GM12878 (cell line): ENCODE results near the gene CBY3. TPM values are rescaled to one million over a fixed set of nuclear protein-coding genes. Genes with fewer than 3 reads are reported as not detected.

ENCODE experiments used
- CHD4 ChIP-seq: fragments of 200-600 bp; sonication (generic); IDR thresholded peaks from 2 replicates; pipeline ENCODE4 v1.6.1; 2016; ENCODE audit warnings: mild to moderate bottlenecking
- CTCF ChIP-seq, 3 experiments: IDR thresholded peaks in 2 of 3; conservative IDR thresholded peaks in 1 of 3; 2 replicates each; pipeline ENCODE4 v1.5.1; 2011; ENCODE audit warnings: low read depth in 3 of 3, low read length in 3 of 3, mild to moderate bottlenecking in 3 of 3, control low read depth in 2 of 3, moderate library complexity in 2 of 3, inconsistent platforms in 1 of 3, mixed read lengths in 1 of 3; ENCODE audit not compliant: control insufficient read depth in 2 of 3, insufficient read depth in 1 of 3; ENCODE audit errors: extremely low read depth in 1 of 3
- CUX1 ChIP-seq: IDR thresholded peaks from 2 replicates; pipeline ENCODE4 v1.6.1; 2012; ENCODE audit warnings: improper control_type of control experiment, low read depth, low read length; ENCODE audit not compliant: insufficient replicate concordance
- EP300 ChIP-seq, 2 experiments: fragments of 150-350 bp in 1 of 2; IDR thresholded peaks; 2 replicates each; pipeline ENCODE4 v1.6.1; 2011 to 2012; ENCODE audit warnings: low read depth in 2 of 2, low read length in 2 of 2, borderline replicate concordance in 1 of 2, improper control_type of control experiment in 1 of 2, inconsistent platforms in 1 of 2; ENCODE audit not compliant: control insufficient read depth in 1 of 2
- GATAD2B ChIP-seq: fragments of 450-650 bp; conservative IDR thresholded peaks from 2 replicates; pipeline ENCODE4 v1.6.1; 2017; ENCODE audit warnings: low read depth, mild to moderate bottlenecking, moderate library complexity
- IKZF2 ChIP-seq, 2 experiments: fragments of 450-650 bp; IDR thresholded peaks; 2 replicates each; pipeline ENCODE4 v1.6.1; 2017; ENCODE audit warnings: mild to moderate bottlenecking in 2 of 2, moderate library complexity in 2 of 2
- MXI1 ChIP-seq: fragments of 150-350 bp; IDR thresholded peaks from 2 replicates; pipeline ENCODE4 v1.6.1; 2011; ENCODE audit warnings: low read depth, mild to moderate bottlenecking, inconsistent platforms, low read length, improper control_type of control experiment
- MYB ChIP-seq: fragments of 150-350 bp; IDR thresholded peaks from 2 replicates; pipeline ENCODE4 v1.6.1; 2014; ENCODE audit warnings: mild to moderate bottlenecking, low read depth, low read length, borderline replicate concordance
- NR2C1 ChIP-seq: fragments of 450-650 bp; IDR thresholded peaks from 2 replicates; pipeline ENCODE4 v1.6.1; 2017; ENCODE audit warnings: antibody characterized with exemption, mild to moderate bottlenecking, moderate library complexity
- NRF1 ChIP-seq: conservative IDR thresholded peaks from 2 replicates; pipeline ENCODE4 v1.6.1; 2011; ENCODE audit warnings: mild to moderate bottlenecking, low read depth, low read length, improper control_type of control experiment
- RCOR1 ChIP-seq: conservative IDR thresholded peaks from 2 replicates; pipeline ENCODE4 v1.6.1; 2012; ENCODE audit warnings: low read depth, low read length, improper control_type of control experiment
- RELA ChIP-seq: fragments of 450-650 bp; IDR thresholded peaks from 2 replicates; pipeline ENCODE4 v1.8.0; 2014; ENCODE audit warnings: borderline replicate concordance; ENCODE audit not compliant: partially characterized antibody
- SREBF1 ChIP-seq: IDR thresholded peaks from 2 replicates; pipeline ENCODE4 v1.6.1; 2012; ENCODE audit warnings: mild to moderate bottlenecking, low read length
- ZBTB33 ChIP-seq: fragments of 450-650 bp; IDR thresholded peaks from 2 replicates; pipeline ENCODE4 v1.6.1; 2017; ENCODE audit warnings: mild to moderate bottlenecking
- ZNF207 ChIP-seq: fragments of 450-650 bp; IDR thresholded peaks from 2 replicates; pipeline ENCODE4 v1.6.1; 2014; ENCODE audit warnings: antibody characterized with exemption, mild to moderate bottlenecking, borderline replicate concordance
- polyA plus RNA-seq, 11 experiments: library from polyadenylated mRNA; depleted of rRNA in 4 of 11; unstranded in 6 of 11; stranded (reverse) in 5 of 11; fragments of >200 nt; fragmentation: Nextera tagmentation in 4 of 11; fragmentation: Illumina TruSeq in 1 of 11; extraction: Ambion mirVana in 4 of 11; extraction: Trizol in 1 of 11; gene quantifications; 1 replicate in 1 of 11; 2 replicates in 10 of 11; pipeline versions ENCODE4 v1.2.1 to v1.2.3, GENCODE V29; 2011 to 2016; ENCODE audit warnings: inconsistent platforms in 2 of 11, missing spikeins in 2 of 11, low read depth in 1 of 11
- total RNA-seq, 4 experiments: library from RNA; depleted of rRNA in 3 of 4; stranded (reverse); fragments of >200 nt in 3 of 4; fragmentation: Illumina TruSeq in 1 of 4; extraction: Trizol in 1 of 4; gene quantifications; 2 replicates each; pipeline versions ENCODE4 v1.2.1 to v1.2.3, GENCODE V29; 2013 to 2021
- TF ChIP-seq, protein P1 (sequence below): fragments of 450-650 bp; IDR thresholded peaks from 2 replicates; pipeline ENCODE4 v1.6.1; 2017; ENCODE audit warnings: mild to moderate bottlenecking, low read depth, inconsistent platforms; ENCODE audit not compliant: poor library complexity, severe bottlenecking

CBY3 gene
- total and polyA plus RNA-seq, 10 of the 15 experiments (the other 5 are each of a cell fraction or from before 2014, with no cell fraction given) = 0.10 to 1.2 (median 0.47) TPM; not detected in 5

DNA sequence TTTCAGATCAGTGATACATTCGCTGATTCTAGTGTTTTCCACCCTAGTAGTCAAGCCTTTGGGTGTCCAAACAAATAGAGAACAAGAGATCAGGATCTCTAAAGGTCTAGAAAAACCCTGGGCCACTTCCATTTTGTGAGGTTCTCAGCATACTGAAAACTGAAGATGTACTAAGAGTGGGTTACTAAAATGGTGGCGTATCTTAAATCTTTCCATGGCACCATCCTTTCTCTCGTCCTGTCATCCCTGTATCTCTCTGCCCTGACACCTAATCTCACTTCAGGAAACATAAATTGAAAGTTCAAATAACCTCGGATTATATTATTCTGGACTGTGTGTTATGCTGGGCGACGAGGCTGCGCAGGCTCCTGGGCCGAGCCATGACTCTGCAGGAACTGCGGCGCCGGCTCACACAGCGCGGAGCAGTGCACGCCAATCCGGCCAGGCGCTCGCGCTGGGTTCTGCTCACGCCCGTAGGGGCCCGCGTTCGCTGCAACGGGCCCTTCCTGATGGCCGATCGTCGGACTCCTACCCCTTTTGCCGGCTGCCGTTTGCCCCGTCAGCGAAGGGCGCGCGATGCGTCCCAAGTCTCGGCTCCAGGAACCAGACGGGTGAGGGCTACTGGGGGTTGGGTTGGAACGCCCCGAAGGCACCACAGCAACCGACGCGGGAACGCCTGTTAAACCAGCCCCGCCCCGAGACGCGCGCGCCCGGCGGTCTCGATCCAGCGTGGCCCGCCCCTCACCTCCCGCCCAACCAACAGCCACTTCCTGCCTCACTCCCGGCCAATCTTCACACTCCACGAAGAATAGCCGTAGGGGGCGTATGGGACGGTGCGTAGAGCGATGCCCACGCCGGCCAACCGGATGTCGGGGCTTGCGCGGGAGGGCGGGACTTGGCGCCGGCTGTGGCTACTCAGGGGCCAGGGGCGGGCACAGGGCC is 17.4 kb upstream of the CBY3 start (continued):
- TF ChIP-seq ZBTB33 (no peak), MXI1 (peak; percentile 25), EP300 (IDR thresholded peaks at IDR 0.05; ENCODE audit: borderline replicate concordance in 1 of 2, control insufficient read depth in 1 of 2, low read depth in 2 of 2, low read length in 2 of 2) (0 out of 4 replicates have a peak, but pooled peaks of 1 of the 2 experiments have one; percentile 27), MYB (no peak), CUX1 (no peak), IKZF2 (IDR thresholded peaks at IDR 0.05) (0 out of 4 replicates have a peak, but pooled peaks of 1 of the 2 experiments have one; percentile 5), CHD4 (no peak), GATAD2B (peak; percentile 26), RELA (peak; percentile 38), SREBF1 (no peak), ZNF207 (peak; percentile 94; the same call in 1 of the 2 replicates), NRF1 (no peak), CTCF (IDR thresholded peaks at IDR 0.05 in 2 of 3, conservative IDR thresholded peaks at IDR 0.05 in 1 of 3; ENCODE audit: control insufficient read depth in 2 of 3, extremely low read depth in 1 of 3, insufficient read depth in 1 of 3, low read depth in 3 of 3, low read length in 3 of 3) (no peak), NR2C1 (no peak), RCOR1 (0 out of 2 replicates have a peak, but pooled peaks have one; percentile 43)
- TF ChIP-seq, protein P1, sequence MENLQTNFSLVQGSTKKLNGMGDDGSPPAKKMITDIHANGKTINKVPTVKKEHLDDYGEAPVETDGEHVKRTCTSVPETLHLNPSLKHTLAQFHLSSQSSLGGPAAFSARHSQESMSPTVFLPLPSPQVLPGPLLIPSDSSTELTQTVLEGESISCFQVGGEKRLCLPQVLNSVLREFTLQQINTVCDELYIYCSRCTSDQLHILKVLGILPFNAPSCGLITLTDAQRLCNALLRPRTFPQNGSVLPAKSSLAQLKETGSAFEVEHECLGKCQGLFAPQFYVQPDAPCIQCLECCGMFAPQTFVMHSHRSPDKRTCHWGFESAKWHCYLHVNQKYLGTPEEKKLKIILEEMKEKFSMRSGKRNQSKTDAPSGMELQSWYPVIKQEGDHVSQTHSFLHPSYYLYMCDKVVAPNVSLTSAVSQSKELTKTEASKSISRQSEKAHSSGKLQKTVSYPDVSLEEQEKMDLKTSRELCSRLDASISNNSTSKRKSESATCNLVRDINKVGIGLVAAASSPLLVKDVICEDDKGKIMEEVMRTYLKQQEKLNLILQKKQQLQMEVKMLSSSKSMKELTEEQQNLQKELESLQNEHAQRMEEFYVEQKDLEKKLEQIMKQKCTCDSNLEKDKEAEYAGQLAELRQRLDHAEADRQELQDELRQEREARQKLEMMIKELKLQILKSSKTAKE = no peak
